SU-DHL-6 (cell line): ENCODE data around the gene TMEM176B.

ENCODE experiments used
- H2AFZ ChIP-seq: fragments of 200-600 bp; sonication (generic); 2 replicates; pipeline ENCODE4 v1.6.1; 2014; ENCODE audit warnings: low read depth, mild to moderate bottlenecking, moderate library complexity, mixed read lengths, antibody characterized with exemption, low read length; ENCODE audit not compliant: severe bottlenecking
- H3F3A ChIP-seq: fragments of 200-600 bp; shearing (Covaris generic); 2 replicates; pipeline ENCODE4 v1.6.0; 2016; ENCODE audit warnings: antibody characterized with exemption, mild to moderate bottlenecking; ENCODE audit not compliant: insufficient read depth
- H3K27ac ChIP-seq: fragments of 200-600 bp; sonication (generic); 2 replicates; pipeline ENCODE4 v1.5.1; 2016; ENCODE audit warnings: low read depth, mild to moderate bottlenecking, low read length, moderate library complexity, mixed read lengths
- H3K27me3 ChIP-seq: fragments of 200-600 bp; sonication (generic), shearing (Covaris generic); 2 replicates; pipeline ENCODE4 v1.6.0; 2014; ENCODE audit warnings: mild to moderate bottlenecking, low read length
- H3K36me3 ChIP-seq: fragments of 200-600 bp; sonication (generic); 2 replicates; pipeline ENCODE4 v1.6.1; 2014; ENCODE audit warnings: mild to moderate bottlenecking, low read length, mixed read lengths
- H3K4me2 ChIP-seq: fragments of 300-600, 200-600 bp; shearing (Covaris generic), sonication (generic); 2 replicates; pipeline ENCODE4 v1.6.0; 2014; ENCODE audit warnings: low read length, low read depth, mild to moderate bottlenecking; ENCODE audit not compliant: poor library complexity, severe bottlenecking
- H3K4me3 ChIP-seq: fragments of 200-600 bp; sonication (generic); 2 replicates; pipeline ENCODE4 v1.5.1; 2014; ENCODE audit warnings: antibody characterized with exemption, low read length, mild to moderate bottlenecking, mixed read lengths; ENCODE audit not compliant: insufficient read depth, poor library complexity, severe bottlenecking
- H3K79me2 ChIP-seq: fragments of 200-600 bp; sonication (generic); 2 replicates; pipeline ENCODE4 v1.6.1; 2014; ENCODE audit warnings: mild to moderate bottlenecking, low read length, moderate library complexity; ENCODE audit not compliant: insufficient read depth
- H3K9ac ChIP-seq: fragments of 200-600 bp; sonication (generic); 2 replicates; pipeline ENCODE4 v1.7.0; 2014; ENCODE audit warnings: mild to moderate bottlenecking, low read length
- H3K9me2 ChIP-seq: fragments of 200-600 bp; sonication (generic); replicated peaks from 2 replicates; pipeline ENCODE4 v1.6.1; 2014; ENCODE audit warnings: low read length; ENCODE audit not compliant: insufficient read depth
- H3K9me3 ChIP-seq: fragments of 200-600 bp; sonication (generic); 2 replicates; pipeline ENCODE4 v1.6.1; 2014; ENCODE audit warnings: low read length, mixed read lengths; ENCODE audit not compliant: insufficient read depth
- H4K20me1 ChIP-seq: fragments of 200-600 bp; sonication (generic); 2 replicates; pipeline ENCODE4 v1.6.1; 2014; ENCODE audit warnings: low read depth, mild to moderate bottlenecking, antibody characterized with exemption, low read length, moderate library complexity, mixed read lengths
- EZH2phosphoT487 ChIP-seq: fragments of 200-600 bp; sonication (generic), shearing (Covaris generic); conservative IDR thresholded peaks from 2 replicates; pipeline ENCODE4 v1.6.1; 2018; ENCODE audit warnings: mild to moderate bottlenecking, antibody characterized with exemption, low read length, moderate library complexity, mixed read lengths
- TF ChIP-seq, protein P1 (sequence below): fragments of 200-600 bp; sonication (generic); IDR thresholded peaks from one replicate; pipeline ENCODE4 v1.5.1; 2017; ENCODE audit warnings: antibody characterized with exemption, mild to moderate bottlenecking, low read length, moderate library complexity; ENCODE audit not compliant: insufficient read depth, poor library complexity, severe bottlenecking

TMEM176B gene

DNA sequence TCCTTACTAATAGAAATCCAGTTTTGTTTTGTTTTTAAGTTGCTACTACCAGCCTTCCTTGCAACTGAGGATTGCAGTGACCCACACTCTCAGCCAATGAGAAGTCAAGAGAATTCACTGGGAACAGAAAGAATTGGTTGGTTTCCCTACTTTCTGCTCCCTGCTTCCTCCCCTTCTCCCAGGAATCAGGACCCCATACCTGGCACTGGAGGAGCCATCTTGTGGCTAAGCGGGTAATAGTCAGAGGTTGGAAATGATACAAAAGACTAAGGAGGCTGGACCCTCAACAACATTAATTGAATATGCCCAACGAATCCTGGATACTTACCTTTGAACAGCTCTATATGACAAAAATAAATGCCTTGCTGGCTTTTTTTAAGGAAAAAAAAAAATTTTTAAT lies 6.7 kb upstream of the TMEM176B start:
- H3K9me2 ChIP-seq, result no peaks in the 10 kb centered on the region
- no peaks in the 10 kb centered on the region for H4K20me1 ChIP-seq
- H3K27me3 ChIP-seq, result no peaks in the 10 kb centered on the region
- no peak overlapping the region for H3K4me2 ChIP-seq
- H3K27ac ChIP-seq, result no peak overlapping the region
- H3K4me3 ChIP-seq, result no peak overlapping the region
- no peaks in the 10 kb centered on the region for H3K9me3 ChIP-seq
- no peaks in the 10 kb centered on the region for H3K79me2 ChIP-seq
- H3F3A ChIP-seq, result no peaks in the 10 kb centered on the region
- no peak for TF ChIP-seq EZH2phosphoT487
- TF ChIP-seq, protein P1, sequence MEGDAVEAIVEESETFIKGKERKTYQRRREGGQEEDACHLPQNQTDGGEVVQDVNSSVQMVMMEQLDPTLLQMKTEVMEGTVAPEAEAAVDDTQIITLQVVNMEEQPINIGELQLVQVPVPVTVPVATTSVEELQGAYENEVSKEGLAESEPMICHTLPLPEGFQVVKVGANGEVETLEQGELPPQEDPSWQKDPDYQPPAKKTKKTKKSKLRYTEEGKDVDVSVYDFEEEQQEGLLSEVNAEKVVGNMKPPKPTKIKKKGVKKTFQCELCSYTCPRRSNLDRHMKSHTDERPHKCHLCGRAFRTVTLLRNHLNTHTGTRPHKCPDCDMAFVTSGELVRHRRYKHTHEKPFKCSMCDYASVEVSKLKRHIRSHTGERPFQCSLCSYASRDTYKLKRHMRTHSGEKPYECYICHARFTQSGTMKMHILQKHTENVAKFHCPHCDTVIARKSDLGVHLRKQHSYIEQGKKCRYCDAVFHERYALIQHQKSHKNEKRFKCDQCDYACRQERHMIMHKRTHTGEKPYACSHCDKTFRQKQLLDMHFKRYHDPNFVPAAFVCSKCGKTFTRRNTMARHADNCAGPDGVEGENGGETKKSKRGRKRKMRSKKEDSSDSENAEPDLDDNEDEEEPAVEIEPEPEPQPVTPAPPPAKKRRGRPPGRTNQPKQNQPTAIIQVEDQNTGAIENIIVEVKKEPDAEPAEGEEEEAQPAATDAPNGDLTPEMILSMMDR, result no peak
- no peak overlapping the region for H2AFZ ChIP-seq
- no peak overlapping the region for H3K9ac ChIP-seq
- H3K36me3 ChIP-seq, result no peaks in the 10 kb centered on the region

DNA sequence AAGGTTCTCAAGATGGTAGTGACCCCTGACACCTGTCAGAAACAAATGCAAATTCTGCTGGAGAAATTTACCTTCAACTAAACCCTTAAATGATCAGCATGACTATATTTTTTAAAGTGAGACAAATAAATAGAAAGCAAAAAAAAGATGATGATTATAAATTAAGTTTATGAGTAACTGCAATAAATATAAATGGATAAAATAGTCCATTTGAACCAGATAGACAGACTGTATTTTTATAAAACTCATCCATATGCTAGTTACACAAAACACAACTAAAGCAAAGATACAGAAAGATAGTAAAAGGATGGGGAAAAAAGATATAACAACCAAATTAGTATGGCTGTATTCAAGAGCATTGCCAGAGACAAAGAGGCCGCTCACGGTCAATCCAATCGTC lies 6.3 kb upstream of the TMEM176B start:
- no peak for TF ChIP-seq EZH2phosphoT487
- TF ChIP-seq, protein P1, result no peak
- Histone ChIP-seq H3F3A (no peaks in the 10 kb centered on the region), H2AFZ (no peak overlapping the region), H4K20me1 (no peaks in the 10 kb centered on the region), H3K4me3 (no peak overlapping the region), H3K36me3 (no peaks in the 10 kb centered on the region), H3K79me2 (no peaks in the 10 kb centered on the region), H3K4me2 (no peak overlapping the region), H3K27ac (no peak overlapping the region), H3K9me3 (no peaks in the 10 kb centered on the region), H3K9ac (no peak overlapping the region), H3K9me2 (no peaks in the 10 kb centered on the region), H3K27me3 (no peaks in the 10 kb centered on the region)

DNA sequence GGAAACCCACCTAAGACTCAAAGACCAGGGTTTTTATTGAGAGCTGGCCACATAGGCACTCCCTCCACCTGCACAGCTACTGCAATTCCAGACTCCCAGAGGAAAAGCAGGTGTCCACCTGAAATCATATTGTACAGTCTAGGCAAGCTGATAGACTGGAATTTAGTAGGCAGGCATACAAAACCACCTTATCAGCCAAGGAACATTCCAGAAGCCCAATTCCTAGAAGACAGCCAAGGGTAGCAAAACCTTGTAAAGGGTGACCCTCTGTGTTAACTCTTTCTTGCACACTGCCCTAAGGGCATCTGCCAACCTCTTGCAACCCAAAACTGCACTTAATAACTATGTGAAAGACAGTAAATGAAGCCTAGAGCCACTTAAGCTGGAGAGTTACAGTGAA lies 5.7 kb upstream of the TMEM176B start:
- Histone ChIP-seq H3F3A (no peaks in the 10 kb centered on the region), H3K27me3 (no peaks in the 10 kb centered on the region), H3K9me2 (no peaks in the 10 kb centered on the region), H3K36me3 (no peaks in the 10 kb centered on the region), H4K20me1 (no peaks in the 10 kb centered on the region), H3K27ac (no peak overlapping the region), H3K79me2 (no peaks in the 10 kb centered on the region), H3K4me3 (no peak overlapping the region), H3K9me3 (no peaks in the 10 kb centered on the region), H3K4me2 (no peak overlapping the region), H3K9ac (no peak overlapping the region), H2AFZ (no peak overlapping the region)
- TF ChIP-seq, protein P1, result no peak
- TF ChIP-seq EZH2phosphoT487, result no peak
